ENCODE measurements around the gene STARD10.

STARD10 gene

GRCh38 chr11:72725724-72726028 lies 68.2 kb downstream of the STARD10 start:
- no peak for DNase-seq (ENCODE audit: extremely low spot score)
- CTCF ChIA-PET: interaction anchor here (0.7 to 1.3 kb wide), 14 partner anchors 12 to 452 kb away, joined by 3 to 7 read pairs (median 6); partner anchors contain the start of gene STARD10
- TF ChIP-seq FOXA1 (IDR thresholded peaks at IDR 0.05) (no peak), LEF1 (IDR thresholded peaks at IDR 0.05; ENCODE audit: borderline replicate concordance) (no peak), HDGF (IDR thresholded peaks at IDR 0.05; ENCODE audit: borderline replicate concordance) (no peak), PKNOX1 (IDR thresholded peaks at IDR 0.05) (no peak), TARDBP (IDR thresholded peaks at IDR 0.05) (no peak), NFRKB (IDR thresholded peaks at IDR 0.05) (no peak), CTBP1 (IDR thresholded peaks at IDR 0.05; ENCODE audit: borderline replicate concordance) (no peak), SUZ12 (IDR thresholded peaks at IDR 0.05) (no peak), ELF4 (IDR thresholded peaks at IDR 0.05) (no peak), ZNF384 (IDR thresholded peaks at IDR 0.05) (no peak), SP1 (IDR thresholded peaks at IDR 0.05) (no peak)
- POLR2A ChIA-PET: interaction anchor here (0.9 to 2.0 kb wide), 3 partner anchors 8 to 87 kb away, joined by 4 to 26 read pairs (median 9); partner anchors contain the start of gene STARD10

- POLR2A ChIA-PET: interaction anchor here (0.9 to 2.0 kb wide), 3 partner anchors 9 to 88 kb away, joined by 4 to 26 read pairs (median 9); partner anchors contain the start of gene STARD10
- peak; percentile 78 for DNase-seq (ENCODE audit: extremely low spot score)
- no peak for TF ChIP-seq HDGF (IDR thresholded peaks at IDR 0.05; ENCODE audit: borderline replicate concordance)
- TF ChIP-seq SP1 (IDR thresholded peaks at IDR 0.05): no peak
- TF ChIP-seq BHLHE40 (IDR thresholded peaks at IDR 0.05; ENCODE audit: borderline replicate concordance): no peak
- TF ChIP-seq SUZ12 (IDR thresholded peaks at IDR 0.05): no peak
- TF ChIP-seq CTBP1 (IDR thresholded peaks at IDR 0.05; ENCODE audit: borderline replicate concordance): no peak
- TF ChIP-seq ARNT (IDR thresholded peaks at IDR 0.05): no peak
- no peak for TF ChIP-seq TARDBP (IDR thresholded peaks at IDR 0.05)
- TF ChIP-seq FOXK2 (IDR thresholded peaks at IDR 0.05): no peak
- TF ChIP-seq ELF4 (IDR thresholded peaks at IDR 0.05): no peak
- CTCF ChIA-PET: interaction anchor here (0.7 to 1.3 kb wide), 15 partner anchors 12 to 517 kb away, joined by 3 to 7 read pairs (median 5); partner anchors contain the start of gene STARD10
Observed at GRCh38 chr11:72724851-72725723, 68.8 kb downstream of the STARD10 start.

- POLR2A ChIA-PET: no interaction called here
- DNase-seq (ENCODE audit: extremely low spot score): no peak
- CTCF ChIA-PET: interaction anchor here (0.7 to 1.6 kb wide), 2 partner anchors 69 to 518 kb away, joined by 3 to 5 read pairs; no protein-coding TSS in a partner anchor
- TF ChIP-seq LEF1 (IDR thresholded peaks at IDR 0.05; ENCODE audit: borderline replicate concordance) (no peak), TARDBP (IDR thresholded peaks at IDR 0.05) (no peak), FOXA1 (IDR thresholded peaks at IDR 0.05) (no peak), SP1 (IDR thresholded peaks at IDR 0.05) (no peak), ARNT (IDR thresholded peaks at IDR 0.05) (no peak), HDGF (IDR thresholded peaks at IDR 0.05; ENCODE audit: borderline replicate concordance) (no peak)
Observed at GRCh38 chr11:72724021-72724551, 69.8 kb downstream of the STARD10 start.

GRCh38 chr11:72723508-72723907 lies 70.3 kb downstream of the STARD10 start:
- POLR2A ChIA-PET: interaction anchor here (1.5 kb wide), 1 partner anchor 67 kb away, joined by 3 read pairs; no protein-coding TSS in a partner anchor
- TF ChIP-seq BHLHE40 (IDR thresholded peaks at IDR 0.05; ENCODE audit: borderline replicate concordance) (no peak), ARNT (IDR thresholded peaks at IDR 0.05) (no peak), ELF4 (IDR thresholded peaks at IDR 0.05) (no peak), HDGF (IDR thresholded peaks at IDR 0.05; ENCODE audit: borderline replicate concordance) (no peak), FOXK2 (IDR thresholded peaks at IDR 0.05) (no peak), ZNF384 (IDR thresholded peaks at IDR 0.05) (no peak), LEF1 (IDR thresholded peaks at IDR 0.05; ENCODE audit: borderline replicate concordance) (no peak), L3MBTL2 (conservative IDR thresholded peaks at IDR 0.05) (no peak), SP1 (IDR thresholded peaks at IDR 0.05) (no peak), PKNOX1 (IDR thresholded peaks at IDR 0.05) (no peak), FOXM1 (IDR thresholded peaks at IDR 0.05; ENCODE audit: borderline replicate concordance) (no peak), SUZ12 (IDR thresholded peaks at IDR 0.05) (no peak), TARDBP (IDR thresholded peaks at IDR 0.05) (no peak)
- no peak for DNase-seq (ENCODE audit: extremely low spot score)
- CTCF ChIA-PET: interaction anchor here (1.6 kb wide), 1 partner anchor 69 kb away, joined by 5 read pairs; no protein-coding TSS in a partner anchor

- TF ChIP-seq ZNF384 (IDR thresholded peaks at IDR 0.05) (no peak), HDGF (IDR thresholded peaks at IDR 0.05; ENCODE audit: borderline replicate concordance) (peak; percentile 80; the same call in 1 of the 2 replicates), PKNOX1 (IDR thresholded peaks at IDR 0.05) (peak; percentile 85)
- ChIA-PET CTCF (no interaction called here), POLR2A (interaction anchor here (1.1 to 1.6 kb wide), 4 partner anchors 68 to 102 kb away, joined by 3 to 6 read pairs (median 5); partner anchors contain the start of gene STARD10)
- DNase-seq (ENCODE audit: extremely low spot score): peak; percentile 94
Observed at GRCh38 chr11:72722050-72722748, 71.6 kb downstream of the STARD10 start.

Measured in HEK293T (cell line).